ENCODE measurements around the gene CDK5R2. TPM values are rescaled to one million over a fixed set of nuclear protein-coding genes. Genes with fewer than 3 reads are reported as not detected.

CDK5R2 gene
- total RNA-seq, 1 donor: not detected

DNA sequence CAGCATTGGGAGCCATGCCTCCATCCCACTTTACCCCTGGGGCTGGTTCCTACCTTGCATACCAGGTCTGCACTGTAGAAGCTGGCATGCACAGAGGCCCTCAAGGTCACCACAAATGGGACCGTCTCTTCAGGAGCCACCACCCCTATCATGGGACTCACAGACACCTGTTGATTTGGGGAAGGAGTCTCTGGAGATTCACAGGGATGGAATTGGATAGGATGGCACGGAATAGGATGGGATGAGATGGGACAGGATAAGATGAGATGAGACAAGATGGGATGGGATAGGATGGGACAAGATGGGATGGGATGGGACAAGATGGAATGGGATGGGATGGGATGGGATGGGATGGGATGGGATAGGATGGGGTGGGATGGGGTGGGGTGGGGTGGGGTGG, 49.8 kb downstream of the CDK5R2 start:
- H3K9me3 ChIP-seq (ENCODE audit: low read depth, low read length): no peaks in the 10 kb centered on the region
- TF ChIP-seq, protein P1, sequence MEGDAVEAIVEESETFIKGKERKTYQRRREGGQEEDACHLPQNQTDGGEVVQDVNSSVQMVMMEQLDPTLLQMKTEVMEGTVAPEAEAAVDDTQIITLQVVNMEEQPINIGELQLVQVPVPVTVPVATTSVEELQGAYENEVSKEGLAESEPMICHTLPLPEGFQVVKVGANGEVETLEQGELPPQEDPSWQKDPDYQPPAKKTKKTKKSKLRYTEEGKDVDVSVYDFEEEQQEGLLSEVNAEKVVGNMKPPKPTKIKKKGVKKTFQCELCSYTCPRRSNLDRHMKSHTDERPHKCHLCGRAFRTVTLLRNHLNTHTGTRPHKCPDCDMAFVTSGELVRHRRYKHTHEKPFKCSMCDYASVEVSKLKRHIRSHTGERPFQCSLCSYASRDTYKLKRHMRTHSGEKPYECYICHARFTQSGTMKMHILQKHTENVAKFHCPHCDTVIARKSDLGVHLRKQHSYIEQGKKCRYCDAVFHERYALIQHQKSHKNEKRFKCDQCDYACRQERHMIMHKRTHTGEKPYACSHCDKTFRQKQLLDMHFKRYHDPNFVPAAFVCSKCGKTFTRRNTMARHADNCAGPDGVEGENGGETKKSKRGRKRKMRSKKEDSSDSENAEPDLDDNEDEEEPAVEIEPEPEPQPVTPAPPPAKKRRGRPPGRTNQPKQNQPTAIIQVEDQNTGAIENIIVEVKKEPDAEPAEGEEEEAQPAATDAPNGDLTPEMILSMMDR (IDR thresholded peaks at IDR 0.05; ENCODE audit: extremely low read depth, low read depth, low read length): no peak
- H3K36me3 ChIP-seq (ENCODE audit: insufficient read depth, low read length): no peaks in the 10 kb centered on the region
- no peaks in the 10 kb centered on the region for H4K20me1 ChIP-seq (ENCODE audit: insufficient read depth, low read length)
- H3K4me1 ChIP-seq (ENCODE audit: insufficient read depth, low read length): no peaks in the 10 kb centered on the region
- no peak overlapping the region for H3K4me3 ChIP-seq (ENCODE audit: insufficient read depth, low read length)
- H3K27ac ChIP-seq (ENCODE audit: low read depth, low read length): no peak overlapping the region
- H3K79me2 ChIP-seq (ENCODE audit: insufficient read depth, low read length): no peaks in the 10 kb centered on the region
- no peak overlapping the region for H2AFZ ChIP-seq (ENCODE audit: low read length)
- DNase-seq (ENCODE audit: insufficient read length, low spot score, missing footprints): peak; percentile 27
- H3K27me3 ChIP-seq (ENCODE audit: insufficient read depth, low read length): peaks cover 20% of the 10 kb centered on the region
- no peak overlapping the region for H3K4me2 ChIP-seq (ENCODE audit: insufficient read depth, low read length)

GRCh38 chr2:219010162-219010756, 50.8 kb downstream of the CDK5R2 start:
- Histone ChIP-seq H3K27ac (ENCODE audit: low read depth, low read length) (no peak overlapping the region), H3K79me2 (ENCODE audit: insufficient read depth, low read length) (no peaks in the 10 kb centered on the region), H3K9me3 (ENCODE audit: low read depth, low read length) (no peaks in the 10 kb centered on the region), H3K4me3 (ENCODE audit: insufficient read depth, low read length) (no peak overlapping the region), H3K27me3 (ENCODE audit: insufficient read depth, low read length) (peaks cover 12% of the 10 kb centered on the region), H3K4me1 (ENCODE audit: insufficient read depth, low read length) (no peaks in the 10 kb centered on the region), H4K20me1 (ENCODE audit: insufficient read depth, low read length) (no peaks in the 10 kb centered on the region), H3K4me2 (ENCODE audit: insufficient read depth, low read length) (no peak overlapping the region), H2AFZ (ENCODE audit: low read length) (no peak overlapping the region), H3K36me3 (ENCODE audit: insufficient read depth, low read length) (no peaks in the 10 kb centered on the region)
- TF ChIP-seq, protein P1 (IDR thresholded peaks at IDR 0.05; ENCODE audit: extremely low read depth, low read depth, low read length): peak; percentile 19
- DNase-seq (ENCODE audit: insufficient read length, low spot score, missing footprints): peak; percentile 82

DNA sequence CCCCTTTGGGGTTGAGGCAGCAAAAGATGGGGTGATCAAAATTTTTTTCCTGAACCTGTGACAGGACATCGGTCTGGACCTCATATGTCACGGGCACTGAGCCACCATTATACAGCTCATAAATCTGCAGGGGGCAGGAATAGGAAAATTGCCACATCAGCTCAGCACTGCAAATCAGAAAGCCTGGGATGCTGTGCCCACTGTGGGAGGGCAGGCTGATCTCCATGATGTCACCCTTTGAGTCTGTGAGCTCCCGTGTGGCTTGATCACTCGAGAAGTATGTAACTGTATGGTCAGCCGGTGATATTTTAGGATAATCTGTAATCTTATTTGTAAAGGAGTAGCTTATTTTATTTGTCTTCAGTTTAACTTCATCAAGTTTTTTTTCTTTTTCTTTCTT, 51.4 kb downstream of the CDK5R2 start:
- TF ChIP-seq, protein P1 (IDR thresholded peaks at IDR 0.05; ENCODE audit: extremely low read depth, low read depth, low read length): no peak
- peak; percentile 82 for DNase-seq (ENCODE audit: insufficient read length, low spot score, missing footprints)
- H3K4me1 ChIP-seq (ENCODE audit: insufficient read depth, low read length): no peaks in the 10 kb centered on the region

More for the DNA sequence above, 51.4 kb downstream of the CDK5R2 start:
- Histone ChIP-seq H3K4me3 (ENCODE audit: insufficient read depth, low read length) (no peak overlapping the region), H3K27ac (ENCODE audit: low read depth, low read length) (no peak overlapping the region), H2AFZ (ENCODE audit: low read length) (no peak overlapping the region), H3K36me3 (ENCODE audit: insufficient read depth, low read length) (no peaks in the 10 kb centered on the region), H3K79me2 (ENCODE audit: insufficient read depth, low read length) (no peaks in the 10 kb centered on the region), H3K9me3 (ENCODE audit: low read depth, low read length) (no peaks in the 10 kb centered on the region), H4K20me1 (ENCODE audit: insufficient read depth, low read length) (no peaks in the 10 kb centered on the region), H3K27me3 (ENCODE audit: insufficient read depth, low read length) (peaks cover 6% of the 10 kb centered on the region), H3K4me2 (ENCODE audit: insufficient read depth, low read length) (no peak overlapping the region)

Small RNA genes lying within 50 kb of the gene (small RNA-seq; reads per million reads assigned to genes)
- gene MIR375 (not detected), gene RNU6-642P (not detected)

Other genes starting within 250 kb of the CDK5R2 start
- 13.0 and 15.6 TPM in 2 replicates for gene TTLL4, start 248.8 kb upstream of the CDK5R2 start, total RNA-seq
- 21.2 and 25.0 TPM in 2 replicates for gene CYP27A1, start 177.5 kb upstream of the CDK5R2 start, total RNA-seq
- under 0.01 and 0.29 TPM in 2 replicates for gene PRKAG3, start 127.9 kb upstream of the CDK5R2 start, total RNA-seq
- not detected in 2 replicates for gene WNT6, start 99.9 kb upstream of the CDK5R2 start, total RNA-seq
- not detected in 2 replicates for gene WNT10A, start 78.8 kb upstream of the CDK5R2 start, total RNA-seq
- not detected in 2 replicates for gene FEV, start 25.5 kb downstream of the CDK5R2 start, total RNA-seq
- gene CRYBA2, start 33.8 kb downstream of the CDK5R2 start, total RNA-seq: not detected in 2 replicates
- not detected in 2 replicates for gene CFAP65, start 81.8 kb downstream of the CDK5R2 start, total RNA-seq
- under 0.01 and 0.29 TPM in 2 replicates for gene IHH, start 101.3 kb downstream of the CDK5R2 start, total RNA-seq
- gene NHEJ1, start 201.1 kb downstream of the CDK5R2 start, total RNA-seq: 21.7 and 23.0 TPM in 2 replicates
- gene SLC23A3, start 210.4 kb downstream of the CDK5R2 start, total RNA-seq: 1.4 and 1.5 TPM in 2 replicates
- gene CNPPD1, start 217.3 kb downstream of the CDK5R2 start, total RNA-seq: 26.1 and 26.5 TPM in 2 replicates
- 109 and 121 TPM in 2 replicates for gene RETREG2, start 218.6 kb downstream of the CDK5R2 start, total RNA-seq
- 25.0 and 26.5 TPM in 2 replicates for gene ZFAND2B, start 247.1 kb downstream of the CDK5R2 start, total RNA-seq

All from osteoblast (primary cell).